GM18526 (cell line): ENCODE measurements around the gene SPATA45.
A peak's percentile ranks its signal among the peaks of the same experiment; 100 is the strongest.

Experiments
- POLR2A ChIP-seq: IDR thresholded peaks from 3 replicates; pipeline ENCODE4 v1.6.1; 2011; ENCODE audit not compliant: insufficient read length; ENCODE audit errors: extremely low read depth

Gene SPATA45

DNA sequence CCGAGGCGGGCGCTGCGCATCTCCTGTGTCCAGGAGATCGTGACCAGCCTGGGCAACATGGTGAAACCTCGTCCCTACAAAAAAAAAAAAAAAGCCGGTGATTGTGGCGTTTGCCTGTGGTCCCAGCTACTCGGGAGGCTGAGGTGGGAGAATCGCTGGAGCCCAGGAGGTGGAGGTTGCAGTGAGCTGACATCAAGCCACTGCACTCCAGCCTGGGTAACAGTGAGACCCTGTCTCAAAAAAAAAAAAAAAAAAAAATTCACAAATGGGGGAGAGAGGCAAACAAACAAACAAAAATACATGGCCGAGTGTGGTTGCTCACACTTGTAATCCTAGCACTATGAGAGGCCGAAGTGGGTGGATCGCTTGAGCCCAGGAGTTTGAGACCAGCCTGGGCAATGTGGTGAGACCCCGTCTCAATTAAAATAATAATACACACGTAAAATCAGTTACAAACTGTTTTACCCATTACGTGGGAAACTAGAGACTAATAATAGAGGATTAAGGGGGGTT lies 55.0 kb downstream of the SPATA45 start:
- TF ChIP-seq POLR2A, result no peak

DNA sequence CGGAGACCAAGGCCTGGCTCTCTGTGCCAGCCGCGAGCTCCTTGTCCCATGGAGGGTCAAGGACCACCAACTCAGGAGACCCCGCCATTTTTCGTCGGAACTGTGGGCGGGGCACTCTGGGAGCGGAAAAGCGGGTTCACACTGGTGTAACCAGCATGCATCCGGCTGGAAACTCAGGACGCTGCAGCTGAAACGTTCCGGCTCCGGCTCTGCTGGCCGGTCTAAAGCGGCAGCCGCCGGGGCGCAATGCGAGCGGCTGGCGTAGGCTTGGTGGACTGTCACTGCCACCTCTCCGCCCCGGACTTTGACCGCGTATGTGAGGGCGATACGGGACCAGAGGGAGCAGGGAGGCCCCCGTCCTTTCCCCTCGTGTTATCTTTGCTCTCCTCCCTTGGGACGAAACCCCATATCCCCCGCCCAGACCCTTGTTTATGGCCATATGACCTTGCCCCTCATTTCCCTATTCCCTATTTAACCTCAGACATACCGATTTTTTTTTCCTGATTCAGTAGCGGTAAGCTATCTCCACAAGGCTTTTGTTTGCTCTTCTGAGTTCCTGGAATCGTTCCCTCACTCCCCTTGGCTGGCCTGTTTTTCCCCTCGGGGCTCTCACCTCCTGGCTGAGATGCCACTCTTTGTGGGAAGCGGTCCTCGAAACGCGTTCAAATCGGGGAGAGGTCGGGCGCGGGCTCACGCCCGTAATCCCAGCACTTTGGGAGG lies 55.6 kb downstream of the SPATA45 start, which contains the start of the genes NSL1 and TATDN3:
Gene NSL1, minus strand, starts transcription at position 102 of the 720 bp plus-strand sequence. Its CDS starts 14 bp downstream, at position 88.
Gene TATDN3, plus strand, starts transcription at position 219 of the 720 bp plus-strand sequence. Its CDS starts 28 bp downstream, at position 247.
- TF ChIP-seq POLR2A, result peak; percentile 87

DNA sequence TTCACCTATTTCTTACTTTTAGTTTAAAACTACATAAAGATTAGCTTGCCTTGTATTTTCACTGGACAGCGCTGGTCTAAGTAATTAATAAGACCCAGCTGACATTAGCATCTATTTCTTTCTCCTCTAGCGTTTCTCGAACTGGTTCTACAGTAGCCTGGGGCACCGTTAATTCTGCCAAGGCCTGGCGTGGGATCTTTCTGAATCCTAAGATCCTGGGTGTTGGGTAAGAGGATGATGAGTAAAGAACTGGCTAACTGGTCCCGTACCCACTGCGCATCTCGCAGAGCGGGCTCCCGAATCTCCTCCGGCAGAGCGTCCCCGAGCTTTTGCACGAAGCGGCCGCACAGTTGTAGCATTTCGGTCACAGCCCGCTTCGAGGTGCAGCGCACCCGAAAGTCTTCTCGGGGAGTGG lies 56.2 kb downstream of the SPATA45 start:
- no peak for TF ChIP-seq POLR2A

DNA sequence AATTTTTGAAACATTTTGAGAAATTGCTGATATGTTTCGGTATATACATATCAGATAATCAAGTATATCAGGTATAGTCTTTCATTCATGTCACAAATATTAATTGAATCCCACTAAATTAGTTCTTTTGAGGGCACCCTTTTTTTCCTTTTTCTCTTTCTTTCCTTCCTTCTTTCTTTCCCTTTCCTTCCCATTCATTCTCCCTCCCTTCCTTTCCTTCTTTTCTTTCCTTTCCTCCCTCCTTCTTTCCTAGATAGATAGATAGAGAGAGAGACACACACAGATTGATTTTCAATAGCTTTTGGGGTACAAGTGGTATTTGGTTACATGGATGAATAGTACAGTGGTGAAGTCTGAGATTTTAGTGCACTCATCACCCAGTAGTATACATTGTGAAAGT lies 61.6 kb downstream of the SPATA45 start:
- TF ChIP-seq POLR2A, result no peak

DNA sequence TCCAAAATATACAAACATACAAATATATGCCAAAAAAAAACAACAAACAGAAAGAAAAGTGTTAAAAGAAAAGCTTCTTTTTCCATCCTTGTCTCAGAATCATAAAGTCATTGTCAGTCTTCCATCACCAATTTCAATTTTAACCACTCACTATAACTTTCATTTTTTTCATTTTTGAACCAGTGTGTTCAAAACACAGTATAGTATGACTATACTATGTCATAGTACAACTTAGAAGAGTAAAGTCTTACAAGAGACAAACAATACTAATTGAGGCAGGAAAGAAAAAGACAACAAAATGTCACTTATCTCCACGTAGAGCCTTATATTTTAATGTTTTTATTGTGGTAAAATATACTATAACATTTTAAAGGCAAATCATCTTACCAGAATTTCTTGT lies 63.5 kb downstream of the SPATA45 start:
- no peak for TF ChIP-seq POLR2A

DNA sequence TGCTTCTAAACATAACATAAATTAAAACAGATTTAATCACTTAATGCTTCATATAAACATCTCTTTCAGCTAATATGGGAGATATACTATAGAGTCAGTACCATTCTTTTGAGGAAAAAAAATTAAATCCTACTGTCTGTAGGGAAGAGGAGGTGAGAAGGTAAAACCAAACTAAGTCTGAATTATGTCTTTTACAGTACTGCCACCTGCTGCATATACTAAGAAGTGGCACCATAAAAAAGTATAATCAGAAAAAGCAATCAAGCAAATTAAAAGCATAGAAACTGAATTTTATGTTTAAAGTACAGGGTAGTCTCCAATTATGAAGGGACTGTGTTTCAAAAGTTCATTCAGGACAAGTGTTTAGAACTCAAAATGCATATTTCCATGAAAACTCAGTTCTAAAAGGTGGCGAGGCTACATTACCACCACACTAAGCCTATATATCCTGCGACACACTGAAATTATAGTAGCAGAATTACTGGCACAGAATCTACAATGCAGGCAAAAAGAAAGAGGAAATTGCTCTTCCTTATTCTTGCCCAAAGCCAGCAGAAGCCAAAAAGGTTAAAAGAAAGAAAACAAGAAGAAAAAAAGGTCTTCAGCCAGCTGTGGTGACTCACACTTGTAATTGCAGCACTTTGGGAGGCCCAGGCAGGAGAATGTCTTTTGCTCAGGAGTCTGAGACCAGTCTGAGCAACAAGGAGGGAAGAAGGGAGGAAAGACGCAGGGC lies 64.9 kb downstream of the SPATA45 start:
- TF ChIP-seq POLR2A, result no peak

DNA sequence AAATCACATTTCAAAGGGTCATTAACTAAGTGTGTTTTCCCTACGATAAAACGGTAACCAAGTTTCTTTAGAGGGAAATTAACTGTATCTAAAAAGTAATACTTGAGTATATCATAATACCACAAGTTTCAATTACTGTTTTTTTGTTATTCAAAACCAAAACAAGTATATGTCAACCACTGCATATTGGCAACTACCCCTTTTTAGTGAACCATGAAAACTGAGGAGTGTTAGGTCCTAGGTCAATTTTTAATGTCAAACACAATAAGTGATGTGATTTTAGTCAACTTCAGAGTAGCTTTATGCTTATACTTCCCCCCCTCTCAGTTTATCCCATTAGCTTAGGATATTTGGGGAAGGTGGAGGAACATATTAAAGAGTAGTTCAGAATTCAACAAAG lies 66.2 kb downstream of the SPATA45 start:
- no peak for TF ChIP-seq POLR2A

DNA sequence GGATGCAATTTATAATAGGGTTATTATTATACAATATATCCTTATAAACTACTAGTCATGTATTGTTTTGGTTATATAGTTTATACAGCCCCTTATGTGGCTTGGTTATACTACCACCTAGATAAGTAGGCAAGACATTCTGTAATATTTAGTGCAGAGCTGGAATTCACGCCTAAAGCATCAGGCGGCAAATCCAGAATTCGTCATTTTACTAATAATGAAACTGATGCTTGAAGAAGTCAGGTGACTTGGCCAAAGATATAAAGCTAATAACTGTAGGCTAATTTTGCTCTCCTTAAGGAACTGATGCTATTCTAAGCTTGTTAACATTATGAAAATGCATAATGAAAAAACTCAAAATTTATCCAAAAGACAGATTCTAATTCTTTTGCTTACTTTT lies 66.7 kb downstream of the SPATA45 start:
- no peak for TF ChIP-seq POLR2A
